CD4-positive, alpha-beta T cell treated with Interleukin-10 for 1 hour (primary cell): ENCODE data around the gene DIP2C.
"Not testable (repeated sequence)": the region's sequence is repeated elsewhere in the genome, so short reads cannot be mapped to it uniquely, and the experiment has no call there.

Source experiments
- DNase-seq: peaks from one replicate; pipeline ENCODE4 v3.0.0-alpha.2; 2020

The DIP2C gene

GRCh38 chr10:623477-624311 lies 65.8 kb downstream of the DIP2C start:
- no peak for DNase-seq

- no peak for DNase-seq
Measured at GRCh38 chr10:623014-623413, 66.5 kb downstream of the DIP2C start.

GRCh38 chr10:621981-622740 lies 67.3 kb downstream of the DIP2C start:
- no peak for DNase-seq

GRCh38 chr10:621513-621912 lies 68.0 kb downstream of the DIP2C start:
- no peak for DNase-seq

GRCh38 chr10:620971-621370 lies 68.5 kb downstream of the DIP2C start:
- DNase-seq: no peak

- DNase-seq: no peak
Measured at GRCh38 chr10:620417-620816, 69.1 kb downstream of the DIP2C start.

GRCh38 chr10:619710-620109 lies 69.8 kb downstream of the DIP2C start:
- DNase-seq: no peak

- DNase-seq: no peak
Measured at GRCh38 chr10:618229-618989, 71.1 kb downstream of the DIP2C start.

- no peak for DNase-seq
Measured at GRCh38 chr10:617471-617870, 72.0 kb downstream of the DIP2C start.

- DNase-seq: no peak
Measured at GRCh38 chr10:615583-616152, 73.8 kb downstream of the DIP2C start.

GRCh38 chr10:614790-615582 lies 74.5 kb downstream of the DIP2C start:
- DNase-seq: no peak

GRCh38 chr10:614139-614711 lies 75.2 kb downstream of the DIP2C start:
- DNase-seq: no peak

GRCh38 chr10:613271-614138 lies 76.0 kb downstream of the DIP2C start:
- no peak for DNase-seq

GRCh38 chr10:612696-613095 lies 76.8 kb downstream of the DIP2C start:
- no peak for DNase-seq

GRCh38 chr10:610642-611305 lies 78.7 kb downstream of the DIP2C start:
- DNase-seq: not testable (repeated sequence)

- DNase-seq: no peak
Measured at GRCh38 chr10:609868-610545, 79.5 kb downstream of the DIP2C start.

- no peak for DNase-seq
Measured at GRCh38 chr10:609262-609658, 80.2 kb downstream of the DIP2C start.

GRCh38 chr10:608331-609261 lies 80.9 kb downstream of the DIP2C start:
- no peak for DNase-seq
